Measurements from ENCODE around the gene TNFRSF14.
A peak's percentile ranks its signal among the peaks of the same experiment; 100 is the strongest.

Gene TNFRSF14

DNA sequence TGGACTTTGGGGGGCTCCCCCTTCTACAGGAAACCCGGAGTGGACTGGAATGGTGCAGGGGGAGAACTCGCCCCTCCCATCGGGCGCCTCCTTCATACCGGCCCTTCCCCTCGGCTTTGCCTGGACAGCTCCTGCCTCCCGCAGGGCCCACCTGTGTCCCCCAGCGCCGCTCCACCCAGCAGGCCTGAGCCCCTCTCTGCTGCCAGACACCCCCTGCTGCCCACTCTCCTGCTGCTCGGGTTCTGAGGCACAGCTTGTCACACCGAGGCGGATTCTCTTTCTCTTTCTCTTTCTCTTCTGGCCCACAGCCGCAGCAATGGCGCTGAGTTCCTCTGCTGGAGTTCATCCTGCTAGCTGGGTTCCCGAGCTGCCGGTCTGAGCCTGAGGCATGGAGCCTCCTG is at the start of gene TNFRSF14:
Gene TNFRSF14 (plus strand): TSS at position 95 of the 401 bp plus-strand sequence. CDS start 294 bp downstream, at position 389.
- DNase-seq = peak; percentile 72

DNA sequence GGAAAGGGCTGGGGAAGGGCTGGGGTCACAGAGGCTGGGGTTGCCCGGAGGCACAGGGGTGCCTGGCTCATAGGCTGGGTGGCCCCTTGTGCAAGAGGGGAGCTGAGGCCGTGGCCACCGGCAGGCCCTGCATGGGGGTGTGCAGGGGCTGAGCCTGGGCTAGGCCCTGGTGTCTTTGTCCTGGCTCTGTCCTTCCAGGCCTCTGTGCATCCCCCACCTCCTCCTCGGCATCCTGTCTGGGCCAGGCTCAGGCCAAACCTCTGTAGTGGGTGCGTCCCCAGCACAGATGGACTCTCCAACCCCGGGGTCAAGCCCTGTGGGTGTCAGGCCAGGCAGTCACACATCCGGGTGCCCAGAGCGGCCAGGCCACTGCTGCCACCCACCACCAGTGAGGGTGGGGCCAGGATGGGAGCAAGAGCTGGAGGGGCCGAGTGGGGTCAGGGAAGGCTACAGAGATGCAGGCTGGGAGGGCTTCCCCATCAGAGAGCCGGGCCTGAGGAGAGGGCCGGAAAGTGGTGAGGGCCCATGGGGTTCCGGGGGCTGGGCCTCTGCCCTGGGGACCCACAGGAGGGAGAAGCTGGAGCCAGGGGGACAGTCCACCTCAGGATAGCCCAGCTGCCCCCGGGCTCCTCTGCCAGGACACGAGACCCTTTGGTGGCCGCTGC is 49.1 kb upstream of the TNFRSF14 start:
- DNase-seq = no peak

DNA sequence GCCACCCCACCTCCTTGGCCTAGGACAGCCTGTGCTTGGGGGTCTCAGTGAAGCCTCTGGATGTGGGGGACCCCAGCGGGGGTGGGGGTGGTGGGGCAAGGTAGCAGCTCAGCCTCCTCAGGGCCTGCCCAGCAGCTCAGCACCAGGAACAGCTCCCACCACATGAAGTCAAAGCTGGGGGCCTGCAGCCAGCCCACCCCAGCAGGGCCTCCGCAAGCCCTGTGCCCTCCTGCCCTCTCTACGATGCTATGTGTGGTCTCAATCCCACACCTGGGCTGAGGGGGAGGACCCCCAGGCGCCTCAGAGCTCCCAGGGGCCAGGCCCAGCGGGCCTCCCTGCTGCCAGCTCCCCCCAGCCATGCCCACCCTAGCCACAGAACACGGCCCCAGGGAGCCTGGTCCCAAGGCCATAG is 48.4 kb upstream of the TNFRSF14 start:
- DNase-seq = no peak

DNA sequence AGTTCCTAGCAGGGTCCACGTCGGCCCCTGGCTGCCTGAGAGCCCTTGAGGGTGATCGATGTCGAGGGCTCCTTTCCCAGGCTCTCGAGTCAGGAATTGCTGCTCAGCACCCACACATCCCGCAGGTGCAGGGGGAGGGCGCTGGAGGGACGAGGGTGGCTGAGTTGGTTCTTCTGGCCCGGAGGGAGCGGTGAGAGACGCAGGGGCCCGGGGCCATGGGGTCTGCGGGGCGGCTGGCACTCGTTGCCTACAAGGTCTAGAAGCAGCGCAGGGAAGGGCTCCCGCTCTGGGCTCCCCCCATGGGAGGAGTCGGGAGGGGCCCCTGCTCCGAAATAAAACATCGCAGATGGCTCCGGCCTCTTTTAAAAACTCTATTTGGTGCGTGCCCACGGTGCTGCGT is 48.0 kb upstream of the TNFRSF14 start:
- DNase-seq = no peak

DNA sequence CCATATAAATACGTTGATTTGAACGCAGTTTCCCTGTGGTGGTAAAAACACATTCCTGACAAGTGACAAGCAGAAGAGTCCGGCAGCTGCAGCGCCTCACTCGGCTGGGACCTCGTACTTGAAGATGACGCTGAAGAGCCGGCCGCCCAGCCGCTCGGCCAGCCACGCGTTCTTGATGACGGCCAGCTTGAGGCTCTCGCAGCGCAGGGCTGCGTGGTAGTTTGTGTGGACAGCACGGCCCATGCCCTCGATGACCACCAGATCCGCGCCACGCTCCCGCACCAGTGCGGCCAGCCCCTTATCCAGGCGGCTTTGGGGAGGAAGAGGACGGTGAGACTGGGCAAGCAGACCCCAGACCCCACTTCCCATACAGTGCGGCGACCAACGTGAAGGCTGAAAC is 47.4 kb upstream of the TNFRSF14 start:
- DNase-seq = no peak

DNA sequence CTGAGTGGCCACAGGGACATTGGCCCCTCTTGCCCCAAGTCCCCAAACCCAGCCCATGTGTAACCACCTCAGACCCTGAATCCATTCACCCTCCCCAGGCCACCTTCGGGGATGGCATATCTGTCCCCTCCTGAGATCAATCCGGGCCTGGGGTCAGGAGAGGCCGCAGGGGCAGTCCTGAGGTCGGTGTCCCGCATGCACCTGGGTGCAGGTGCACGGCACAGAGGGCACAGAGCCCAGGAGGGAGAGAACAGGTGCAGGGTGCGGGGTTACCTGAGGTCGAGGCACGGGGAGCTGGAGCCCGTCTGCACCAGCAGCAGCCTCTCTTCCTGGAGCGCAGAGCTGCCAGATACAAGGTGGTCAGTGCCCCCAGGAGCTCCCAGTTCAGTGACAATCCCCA is 46.6 kb upstream of the TNFRSF14 start:
- DNase-seq = no peak

DNA sequence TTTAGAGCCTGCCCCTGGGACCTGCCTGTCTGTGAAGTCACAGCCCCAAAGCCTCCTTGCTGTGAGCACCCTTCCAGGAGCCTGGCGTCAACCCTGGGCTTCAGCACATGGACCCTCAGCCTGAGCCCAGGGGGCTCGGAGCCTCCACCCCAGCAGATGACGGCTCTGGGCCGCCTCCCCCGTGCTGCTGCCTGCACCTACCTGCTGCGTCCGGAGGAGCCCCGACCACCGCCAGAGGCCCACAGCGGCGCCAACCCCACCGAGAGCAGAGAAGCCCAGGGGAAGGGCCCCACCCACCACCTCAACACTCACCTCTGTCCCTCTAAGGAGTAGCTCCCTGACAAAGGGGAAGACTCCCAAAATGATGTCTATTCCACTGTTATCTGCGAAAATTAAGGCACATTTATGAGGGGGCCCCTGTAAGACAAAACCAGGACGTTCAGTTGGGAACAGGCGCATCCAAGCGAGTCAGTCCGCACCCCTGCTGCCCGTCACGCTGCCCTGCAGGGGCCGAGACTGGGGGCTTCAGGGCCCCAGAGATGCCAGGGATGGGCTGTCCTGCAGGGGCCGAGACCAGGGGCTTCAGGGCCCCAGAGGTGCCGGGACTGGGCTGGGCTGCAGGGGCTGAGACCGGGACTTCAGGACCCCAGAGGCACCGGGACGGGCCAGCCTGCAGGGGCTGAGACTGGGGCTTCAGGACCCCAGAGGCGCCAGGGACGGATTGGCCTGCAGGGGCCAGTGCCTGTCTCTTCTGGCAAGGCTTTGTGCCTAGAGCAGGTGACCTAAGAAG is 45.6 kb upstream of the TNFRSF14 start:
- no peak for DNase-seq

DNA sequence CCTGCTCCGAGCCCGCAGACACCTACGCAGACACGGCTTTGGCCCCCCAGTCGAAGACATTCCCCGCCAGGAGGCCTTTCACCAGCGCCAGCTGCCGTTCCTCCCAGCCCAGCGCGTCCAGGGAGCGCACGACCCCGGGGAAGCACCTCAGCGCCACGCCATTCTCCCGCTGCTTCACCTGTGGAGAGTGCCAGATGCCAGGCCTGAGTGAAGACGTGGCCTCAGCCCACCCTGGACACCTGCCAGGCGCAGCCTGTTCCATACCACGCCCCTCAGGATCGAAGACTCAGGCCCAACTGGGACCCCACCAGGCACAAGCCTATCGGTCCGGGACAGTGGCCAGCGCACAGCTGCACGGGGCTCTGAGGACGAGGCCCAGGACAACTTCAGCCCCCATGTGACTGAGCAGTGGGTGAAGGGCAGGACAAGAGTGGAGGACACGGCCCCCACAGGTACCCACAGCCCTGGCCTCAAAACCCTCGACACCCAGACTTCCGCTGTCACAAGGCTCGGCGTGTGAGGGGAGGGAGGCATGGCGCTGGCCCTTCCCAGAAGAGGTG is 43.2 kb upstream of the TNFRSF14 start:
- no peak for DNase-seq

DNA sequence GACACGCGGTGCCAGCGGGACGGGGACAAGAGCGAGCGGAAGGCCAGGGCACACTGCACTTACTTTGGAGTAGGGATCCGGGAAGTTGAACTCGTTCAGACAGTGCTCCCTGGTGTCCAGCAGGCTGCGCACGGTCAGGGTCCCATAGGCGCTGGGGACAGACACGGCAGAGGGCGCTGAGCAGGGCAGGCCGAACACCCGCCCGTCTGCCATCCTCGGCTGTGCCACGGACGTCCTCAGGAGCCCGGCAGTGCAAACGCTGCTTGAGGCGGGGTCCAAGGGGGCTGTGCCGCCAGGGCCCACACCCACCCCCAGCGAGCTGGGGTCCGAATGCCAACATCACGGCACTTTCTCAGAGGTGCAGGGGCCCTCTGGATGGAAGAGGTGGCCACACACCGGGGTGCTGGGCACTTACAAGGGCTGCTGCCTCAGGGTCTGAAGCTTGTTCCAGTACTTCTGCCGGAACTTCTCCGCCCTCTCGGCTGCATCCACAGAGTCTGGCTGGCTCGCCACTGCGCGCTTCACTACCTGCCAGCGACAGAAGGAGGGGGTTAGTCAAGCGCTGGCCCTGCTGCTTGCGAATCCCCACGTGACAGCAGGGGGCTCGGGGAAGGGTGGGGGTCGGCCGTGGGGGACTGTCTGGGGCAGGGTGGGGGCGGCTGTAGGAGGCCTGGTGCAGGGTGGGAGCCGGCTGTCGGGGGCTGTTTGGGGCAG is 42.1 kb upstream of the TNFRSF14 start:
- no peak for DNase-seq

DNA sequence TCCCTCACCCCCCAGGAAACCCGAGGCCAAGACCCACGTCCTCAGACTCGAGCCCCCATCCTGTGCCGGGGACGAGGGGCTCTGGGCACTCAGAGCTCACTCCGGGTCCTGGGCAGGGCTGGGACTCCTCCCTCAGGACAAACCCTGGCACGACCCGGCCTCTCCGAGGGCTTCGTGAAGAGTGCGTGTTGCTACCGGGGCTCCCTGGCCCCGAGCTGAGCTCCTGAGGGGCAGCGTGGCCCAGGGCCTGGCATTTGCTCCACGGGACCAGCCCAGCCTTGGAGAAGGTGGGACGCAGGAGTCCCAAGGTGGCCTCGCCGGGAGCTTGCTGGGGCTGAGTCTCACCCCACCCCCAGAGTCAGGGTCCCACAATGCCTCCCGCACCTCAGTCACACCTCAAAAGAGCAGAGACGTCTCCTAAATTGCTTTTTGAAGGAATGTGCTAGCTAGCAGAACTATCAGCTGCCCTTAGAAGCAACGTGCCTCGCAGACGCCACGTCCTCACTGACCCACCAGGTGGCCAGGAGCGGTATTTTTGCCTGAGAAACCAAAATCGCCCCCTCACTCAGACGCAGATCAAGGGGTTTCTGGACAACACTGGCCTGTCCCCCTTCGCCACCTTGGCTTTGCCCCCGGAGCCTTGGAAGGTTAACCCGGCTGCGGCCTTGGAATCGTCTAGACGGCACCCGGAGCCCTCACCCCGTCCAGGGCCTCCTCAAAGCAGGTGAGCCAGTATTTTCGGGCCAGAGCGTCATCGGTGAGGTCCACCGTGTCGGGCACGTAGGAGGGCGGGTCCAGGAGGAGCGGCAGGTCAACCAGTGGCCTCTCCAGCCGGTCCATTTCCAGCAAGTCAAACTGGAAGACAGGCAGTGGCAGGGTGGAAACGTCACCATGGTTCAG is 41.1 kb upstream of the TNFRSF14 start:
- no peak for DNase-seq

DNA sequence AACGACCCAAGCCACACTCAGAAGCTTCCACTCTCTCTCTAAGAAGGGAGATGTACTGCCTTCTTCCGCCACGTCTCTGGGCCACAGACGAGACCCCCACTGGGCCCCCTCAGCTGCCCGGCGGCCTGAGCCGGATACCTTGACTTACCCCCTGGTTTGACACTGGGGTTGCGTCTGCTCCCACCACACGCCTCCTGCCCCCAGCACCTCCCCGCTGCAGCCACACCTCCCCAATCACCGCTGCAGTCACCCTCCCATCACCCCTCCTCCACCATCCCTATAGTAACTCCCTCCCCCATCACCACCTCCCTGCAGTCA is 40.4 kb upstream of the TNFRSF14 start:
- no peak for DNase-seq

DNA sequence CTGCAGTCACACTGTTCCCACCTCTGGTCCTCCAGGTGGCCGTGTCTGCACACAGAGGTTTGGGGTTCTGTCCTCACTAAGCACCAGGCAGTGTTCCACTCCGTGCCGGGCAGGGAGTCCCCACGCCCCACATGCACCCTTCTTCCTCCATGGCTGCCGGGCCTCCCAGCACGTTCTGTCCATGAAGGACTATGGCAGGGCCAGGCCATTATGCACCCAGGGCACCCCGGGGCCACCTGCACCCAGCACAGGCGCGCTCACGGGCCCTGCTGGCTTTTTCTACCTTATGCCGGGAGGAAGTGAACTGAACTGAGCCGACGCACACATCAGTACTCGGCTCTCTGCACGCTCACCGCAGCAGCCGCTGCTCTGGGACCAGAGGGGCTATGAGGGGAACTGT is 40.0 kb upstream of the TNFRSF14 start:
- DNase-seq = no peak

DNA sequence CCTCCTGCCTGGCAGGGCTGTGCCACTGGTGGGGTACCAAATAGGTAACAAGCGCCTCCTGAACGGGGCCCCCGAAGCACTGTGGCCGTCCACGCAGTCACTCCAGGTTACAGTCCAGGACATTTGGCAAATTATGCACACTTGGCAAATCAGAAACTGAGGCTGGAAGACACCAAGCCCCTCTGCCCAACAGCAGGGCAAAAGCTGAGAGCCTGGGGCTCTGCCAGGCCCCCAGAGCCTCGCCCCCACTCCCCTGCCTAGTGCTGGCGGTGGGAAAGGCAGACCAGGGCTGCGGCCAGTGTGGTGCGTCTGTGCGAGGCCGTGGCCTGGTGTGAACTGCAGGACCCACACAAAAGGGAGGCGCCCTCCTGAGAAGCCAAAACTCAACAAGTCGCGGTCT is 39.2 kb upstream of the TNFRSF14 start:
- DNase-seq = no peak

DNA sequence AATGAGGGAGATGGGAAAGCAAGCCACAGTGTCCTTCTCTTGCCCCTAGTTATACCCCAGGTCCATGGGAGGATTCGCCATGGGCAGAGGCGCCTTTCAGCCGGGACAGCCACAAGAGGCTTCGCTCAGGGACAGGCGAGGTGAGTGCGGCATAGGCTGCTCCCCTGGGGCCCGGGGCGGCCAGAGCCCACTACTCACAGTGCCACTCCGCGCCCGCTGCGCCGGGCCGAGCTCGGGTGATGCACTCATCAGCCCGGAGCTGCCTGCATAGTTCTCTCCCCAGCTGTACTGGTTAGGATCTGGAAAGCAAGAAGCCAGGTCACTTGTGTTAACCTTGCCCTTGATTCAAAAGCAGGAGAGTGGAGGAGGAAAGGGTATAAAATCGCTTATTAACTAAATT is 38.2 kb upstream of the TNFRSF14 start:
- DNase-seq = no peak

DNA sequence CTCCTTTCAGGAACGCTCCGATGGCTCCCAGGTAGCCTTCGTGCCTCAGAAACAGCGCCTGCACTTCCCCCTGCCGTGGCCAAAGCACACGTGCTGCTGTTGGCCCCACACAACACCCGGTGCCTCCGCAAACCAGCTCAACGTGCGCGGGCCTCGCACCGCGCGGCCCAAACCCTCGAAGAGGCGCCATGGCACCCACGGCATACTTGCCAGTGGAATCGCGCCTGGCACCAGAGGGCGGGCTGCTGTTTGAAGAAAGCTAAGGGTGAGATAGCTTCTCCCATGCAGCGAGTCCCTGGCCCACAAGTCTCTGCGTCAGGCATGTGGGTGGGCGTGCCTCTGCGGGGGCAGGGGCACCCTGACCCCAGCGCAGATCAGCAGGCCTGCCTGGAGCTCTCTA is 37.6 kb upstream of the TNFRSF14 start:
- DNase-seq = no peak

DNA sequence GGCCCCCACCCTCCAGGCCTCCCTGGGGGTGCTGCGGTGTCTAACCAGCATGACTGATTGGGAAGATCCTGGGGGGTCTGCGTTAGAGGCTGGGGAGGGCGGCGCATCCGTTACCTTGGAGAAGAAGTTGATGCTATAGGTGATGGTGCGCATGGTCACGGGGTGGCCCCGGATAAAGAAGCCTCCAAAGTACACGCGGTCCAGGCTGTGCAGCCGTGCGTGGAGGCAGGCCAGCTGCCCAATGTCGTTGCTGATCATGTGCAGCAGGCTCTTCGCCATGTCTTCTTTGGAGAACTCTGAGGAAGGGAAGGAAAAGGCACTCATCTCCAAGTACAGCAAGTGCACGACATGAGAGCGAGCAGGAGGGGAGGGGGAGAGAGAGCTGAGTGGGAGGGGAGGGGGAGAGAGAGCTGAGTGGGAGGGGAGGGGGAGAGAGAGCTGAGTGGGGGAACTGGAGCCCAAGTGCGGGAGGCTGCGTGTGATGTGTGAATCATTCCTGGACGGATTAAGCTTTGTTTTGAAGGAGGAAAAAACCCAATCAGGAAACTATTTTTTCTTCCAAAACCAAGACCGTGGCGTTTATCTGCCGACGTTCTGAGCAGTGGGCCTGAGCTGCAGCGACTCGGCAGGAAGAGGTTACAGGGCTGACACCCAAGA is 37.0 kb upstream of the TNFRSF14 start:
- no peak for DNase-seq

DNA sequence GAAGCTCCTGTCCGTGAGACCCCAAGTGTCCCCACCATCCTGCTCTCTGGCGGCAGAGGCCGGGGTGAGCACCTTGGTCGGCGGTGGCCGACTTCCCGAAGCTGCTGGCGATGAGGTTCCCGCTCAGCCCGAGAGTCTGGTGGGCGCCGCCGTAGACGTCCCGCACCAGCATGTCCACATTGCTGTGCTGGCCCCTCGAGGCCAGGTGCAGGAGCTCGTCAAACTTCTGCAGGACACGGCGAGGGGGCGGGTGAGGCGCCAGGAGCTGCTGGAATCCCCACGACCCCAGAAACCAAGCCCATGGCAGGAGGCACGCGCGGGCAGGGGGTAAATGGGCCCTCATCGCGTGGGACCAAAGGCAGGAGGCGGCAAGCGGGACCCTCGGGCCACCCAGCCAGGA is 36.4 kb upstream of the TNFRSF14 start:
- DNase-seq = no peak

DNA sequence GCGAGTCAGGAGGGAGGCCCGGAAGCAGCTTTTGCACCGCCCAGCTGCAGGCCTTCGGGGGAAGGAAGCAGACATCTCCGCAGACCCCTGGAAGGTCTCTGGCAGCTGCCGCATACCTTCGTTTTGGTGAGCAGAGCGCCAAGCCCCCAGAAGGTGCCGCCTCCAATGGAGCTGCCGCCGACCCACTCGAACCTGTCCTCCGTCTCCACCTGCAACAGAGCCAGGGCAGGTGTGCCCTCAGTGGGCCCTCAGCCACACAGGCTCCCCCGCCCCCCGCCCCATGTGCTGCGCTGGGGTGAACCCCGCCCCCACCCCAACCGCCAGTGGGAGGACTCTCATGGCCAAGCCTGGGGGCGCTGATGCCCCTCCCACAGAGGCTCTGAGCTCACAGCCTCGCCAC is 36.0 kb upstream of the TNFRSF14 start:
- no peak for DNase-seq

DNA sequence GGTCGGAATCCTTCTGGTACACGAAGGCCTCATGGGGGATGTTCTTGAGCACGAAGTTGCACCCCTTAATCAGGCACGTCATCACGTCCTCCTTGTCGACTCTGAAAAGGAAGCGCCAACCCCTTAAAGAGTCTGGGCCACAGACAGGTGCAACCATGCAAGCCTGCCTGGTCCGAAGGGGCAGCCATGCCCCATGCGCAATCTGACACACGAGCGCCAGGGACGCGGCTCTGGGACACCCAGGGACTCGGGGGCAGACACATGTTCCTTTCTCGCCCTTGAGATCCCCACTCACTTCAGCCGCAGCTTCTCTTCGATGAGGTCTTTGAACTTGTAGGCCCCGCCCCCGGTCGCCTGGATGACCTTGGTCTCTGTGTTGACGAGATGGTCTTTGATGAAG is 35.4 kb upstream of the TNFRSF14 start:
- no peak for DNase-seq

DNA sequence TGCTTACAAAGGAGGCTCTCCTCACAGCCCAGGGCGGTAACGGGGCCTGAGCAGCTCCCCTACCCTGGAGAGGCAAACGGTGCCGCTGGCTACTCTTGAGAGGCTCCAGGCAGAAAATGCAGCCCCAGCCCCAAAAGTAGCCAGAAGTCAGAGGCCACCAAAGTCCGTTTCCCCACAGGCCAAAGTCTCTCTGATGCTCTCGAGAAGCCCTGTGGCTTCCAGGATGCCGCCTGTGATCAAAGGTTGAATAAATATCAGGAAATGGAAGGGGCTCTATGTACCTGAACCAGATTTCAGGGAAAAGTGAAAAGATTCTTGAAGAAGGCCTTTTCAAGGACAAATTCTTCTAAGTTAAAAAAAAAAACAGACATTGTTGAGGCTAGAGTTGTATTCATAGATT is 33.9 kb upstream of the TNFRSF14 start:
- DNase-seq = no peak

DNA sequence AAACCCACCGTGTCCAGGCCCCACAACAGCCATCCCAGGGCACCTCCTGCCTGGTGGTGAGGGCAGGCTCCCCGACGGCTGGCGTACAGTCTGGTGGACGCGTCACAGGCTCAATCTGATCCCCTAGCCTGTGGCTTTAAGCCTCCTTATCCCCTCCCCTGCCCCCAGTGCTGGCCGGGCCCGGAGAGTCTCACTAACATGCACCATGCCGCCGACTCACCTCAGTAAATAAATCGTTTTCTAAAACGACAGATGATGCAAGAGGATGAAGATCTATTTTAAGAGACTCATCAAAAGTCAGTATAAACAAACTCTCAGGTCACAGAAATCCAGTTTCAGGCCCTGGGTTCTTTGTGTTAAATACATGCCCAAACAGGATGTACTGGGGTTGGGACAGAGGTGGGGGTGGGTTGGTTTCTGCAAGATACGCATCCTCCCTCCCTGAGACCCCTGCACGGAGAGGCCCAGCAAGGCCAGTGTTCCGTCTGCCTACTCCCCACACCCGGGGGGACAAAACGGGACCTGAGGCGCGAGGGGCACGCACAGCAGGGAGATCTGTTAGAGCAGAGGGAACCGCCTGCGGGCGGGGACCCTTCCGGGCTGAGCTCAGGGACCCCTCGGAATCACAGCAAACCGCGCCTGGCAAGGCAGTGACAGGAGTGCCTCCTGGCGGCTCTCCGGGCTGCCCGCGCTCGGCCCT is 32.8 kb upstream of the TNFRSF14 start:
- DNase-seq = peak; percentile 26

All from retina (tissue), 1 donor.